RWPE2 (cell line): ENCODE data around the gene PSMG3.

Source experiments
- ATAC-seq: fragments of 200-7000 bp; cut with Tn5 transposase; 3 replicates; pipeline ENCODE4 v1.9.1; 2021; ENCODE audit warnings: low read depth
- DNase-seq: peaks from one replicate; pipeline ENCODE4 v3.0.0-alpha.2; 2020; ENCODE audit warnings: low spot score
- H3K27ac ChIP-seq: fragments of 450-650 bp; 2 replicates; pipeline ENCODE4 v1.5.1; 2017; ENCODE audit warnings: mild to moderate bottlenecking; ENCODE audit not compliant: poor library complexity, severe bottlenecking
- H3K27me3 ChIP-seq: fragments of 250-450 bp; sonication (Bioruptor Pico); 2 replicates; pipeline ENCODE4 v1.5.1; 2021; ENCODE audit warnings: mild to moderate bottlenecking, moderate library complexity; ENCODE audit not compliant: insufficient read depth, poor library complexity, severe bottlenecking
- H3K36me3 ChIP-seq: fragments of 250-450 bp; sonication (Bioruptor Pico); 2 replicates; pipeline ENCODE4 v1.5.1; 2020; ENCODE audit warnings: low read depth, mild to moderate bottlenecking, moderate library complexity
- H3K4me1 ChIP-seq: fragments of 250-450 bp; sonication (Bioruptor Pico); 2 replicates; pipeline ENCODE4 v1.5.1; 2021; ENCODE audit warnings: mild to moderate bottlenecking, moderate library complexity; ENCODE audit not compliant: insufficient read depth, poor library complexity, severe bottlenecking
- H3K4me3 ChIP-seq: fragments of 250-450 bp; sonication (Bioruptor Pico); 2 replicates; pipeline ENCODE4 v1.5.1; 2021; ENCODE audit warnings: mild to moderate bottlenecking, moderate library complexity; ENCODE audit not compliant: severe bottlenecking
- H3K9me3 ChIP-seq: fragments of 250-450 bp; sonication (Bioruptor Pico); 2 replicates; pipeline ENCODE4 v1.5.1; 2021; ENCODE audit warnings: mild to moderate bottlenecking, moderate library complexity; ENCODE audit not compliant: severe bottlenecking
- TF ChIP-seq, protein P1 (sequence below): fragments of 450-650 bp; IDR thresholded peaks from one replicate; pipeline ENCODE4 v1.5.1; 2017; ENCODE audit warnings: mild to moderate bottlenecking, moderate library complexity; ENCODE audit not compliant: poor library complexity, severe bottlenecking

PSMG3 gene

DNA sequence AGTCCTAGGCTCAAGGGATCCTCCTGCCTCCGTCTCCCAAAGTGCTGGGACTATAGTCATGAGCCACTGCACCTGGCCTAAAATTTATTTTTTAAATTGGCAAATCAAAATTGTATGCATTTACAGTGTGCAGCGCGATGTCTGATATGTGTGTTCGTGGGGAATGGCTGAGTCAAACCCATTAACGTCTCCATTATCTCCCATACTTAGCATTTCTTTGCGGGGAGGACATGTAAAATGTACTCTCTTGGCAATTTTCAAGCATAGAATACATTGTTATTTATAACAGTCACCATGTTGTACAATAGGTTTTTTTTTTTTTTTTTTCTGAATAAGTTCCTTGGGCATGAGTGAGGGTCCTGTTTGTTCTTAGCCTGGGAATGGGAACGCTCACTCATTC lies 17.6 kb downstream of the PSMG3 start:
- H3K4me3 ChIP-seq = no peak overlapping the region
- no peak overlapping the region for H3K27ac ChIP-seq
- TF ChIP-seq, protein P1, sequence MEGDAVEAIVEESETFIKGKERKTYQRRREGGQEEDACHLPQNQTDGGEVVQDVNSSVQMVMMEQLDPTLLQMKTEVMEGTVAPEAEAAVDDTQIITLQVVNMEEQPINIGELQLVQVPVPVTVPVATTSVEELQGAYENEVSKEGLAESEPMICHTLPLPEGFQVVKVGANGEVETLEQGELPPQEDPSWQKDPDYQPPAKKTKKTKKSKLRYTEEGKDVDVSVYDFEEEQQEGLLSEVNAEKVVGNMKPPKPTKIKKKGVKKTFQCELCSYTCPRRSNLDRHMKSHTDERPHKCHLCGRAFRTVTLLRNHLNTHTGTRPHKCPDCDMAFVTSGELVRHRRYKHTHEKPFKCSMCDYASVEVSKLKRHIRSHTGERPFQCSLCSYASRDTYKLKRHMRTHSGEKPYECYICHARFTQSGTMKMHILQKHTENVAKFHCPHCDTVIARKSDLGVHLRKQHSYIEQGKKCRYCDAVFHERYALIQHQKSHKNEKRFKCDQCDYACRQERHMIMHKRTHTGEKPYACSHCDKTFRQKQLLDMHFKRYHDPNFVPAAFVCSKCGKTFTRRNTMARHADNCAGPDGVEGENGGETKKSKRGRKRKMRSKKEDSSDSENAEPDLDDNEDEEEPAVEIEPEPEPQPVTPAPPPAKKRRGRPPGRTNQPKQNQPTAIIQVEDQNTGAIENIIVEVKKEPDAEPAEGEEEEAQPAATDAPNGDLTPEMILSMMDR = no peak
- no peaks in the 10 kb centered on the region for H3K9me3 ChIP-seq
- no peak for DNase-seq
- H3K36me3 ChIP-seq = peaks cover 4% of the 10 kb centered on the region
- H3K4me1 ChIP-seq = peaks cover 16% of the 10 kb centered on the region
- no peak for ATAC-seq
- H3K27me3 ChIP-seq = no peaks in the 10 kb centered on the region

- TF ChIP-seq, protein P1 = no peak
- Histone ChIP-seq H3K27me3 (no peaks in the 10 kb centered on the region), H3K9me3 (no peaks in the 10 kb centered on the region), H3K27ac (no peak overlapping the region), H3K4me1 (peaks cover 7% of the 10 kb centered on the region), H3K4me3 (no peak overlapping the region), H3K36me3 (peaks cover 4% of the 10 kb centered on the region)
- DNase-seq = no peak
- no peak for ATAC-seq
Measured at GRCh38 chr7:1550846-1551155, 19.0 kb downstream of the PSMG3 start.

DNA sequence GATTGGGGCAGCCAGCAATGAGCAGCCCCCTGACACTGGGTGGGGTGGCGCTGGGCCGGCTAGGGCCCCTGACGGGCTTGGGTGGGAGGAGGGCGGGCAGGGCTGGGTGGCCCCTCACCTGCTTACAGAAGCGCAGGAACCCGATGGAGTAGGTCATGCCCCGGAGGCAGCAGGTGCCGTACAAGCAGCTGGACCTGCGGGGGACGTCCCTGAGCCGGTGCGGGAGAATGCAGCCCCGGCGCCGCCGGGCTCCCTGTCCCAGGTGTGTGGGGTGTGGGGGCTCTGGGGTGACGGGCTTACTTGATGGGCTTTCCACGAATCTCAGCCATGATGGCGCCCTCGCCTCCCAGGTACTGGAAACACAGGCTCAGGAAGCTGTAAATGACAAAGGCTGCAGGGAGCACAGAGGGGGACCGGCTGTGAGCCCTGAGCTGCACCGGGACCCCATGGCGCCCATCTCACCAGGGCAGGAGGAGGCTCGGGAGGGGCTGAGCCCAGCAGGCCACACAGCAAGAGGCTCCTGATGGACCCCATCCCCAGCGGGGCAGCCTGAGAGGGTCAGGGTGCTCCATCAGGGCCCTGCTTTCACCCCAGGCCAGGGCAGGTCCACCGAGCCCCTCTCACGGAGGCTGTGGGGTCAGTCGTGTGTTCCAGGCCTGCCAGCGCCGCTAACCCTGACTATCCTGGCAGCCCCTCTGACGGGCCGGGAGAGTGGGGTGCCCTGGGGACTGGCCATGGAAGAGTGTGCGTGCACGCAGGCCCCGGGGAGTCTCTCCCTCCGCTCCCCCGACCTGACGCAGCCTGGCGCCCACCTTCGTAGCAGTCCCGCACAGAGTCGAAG lies 19.6 kb downstream of the PSMG3 start:
- no peak for ATAC-seq
- no peak for DNase-seq
- peaks cover 4% of the 10 kb centered on the region for H3K36me3 ChIP-seq
- TF ChIP-seq, protein P1 = no peak
- H3K4me3 ChIP-seq = no peak overlapping the region
- H3K27ac ChIP-seq = no peak overlapping the region
- peaks cover 3% of the 10 kb centered on the region for H3K4me1 ChIP-seq
- H3K27me3 ChIP-seq = no peaks in the 10 kb centered on the region
- no peaks in the 10 kb centered on the region for H3K9me3 ChIP-seq

DNA sequence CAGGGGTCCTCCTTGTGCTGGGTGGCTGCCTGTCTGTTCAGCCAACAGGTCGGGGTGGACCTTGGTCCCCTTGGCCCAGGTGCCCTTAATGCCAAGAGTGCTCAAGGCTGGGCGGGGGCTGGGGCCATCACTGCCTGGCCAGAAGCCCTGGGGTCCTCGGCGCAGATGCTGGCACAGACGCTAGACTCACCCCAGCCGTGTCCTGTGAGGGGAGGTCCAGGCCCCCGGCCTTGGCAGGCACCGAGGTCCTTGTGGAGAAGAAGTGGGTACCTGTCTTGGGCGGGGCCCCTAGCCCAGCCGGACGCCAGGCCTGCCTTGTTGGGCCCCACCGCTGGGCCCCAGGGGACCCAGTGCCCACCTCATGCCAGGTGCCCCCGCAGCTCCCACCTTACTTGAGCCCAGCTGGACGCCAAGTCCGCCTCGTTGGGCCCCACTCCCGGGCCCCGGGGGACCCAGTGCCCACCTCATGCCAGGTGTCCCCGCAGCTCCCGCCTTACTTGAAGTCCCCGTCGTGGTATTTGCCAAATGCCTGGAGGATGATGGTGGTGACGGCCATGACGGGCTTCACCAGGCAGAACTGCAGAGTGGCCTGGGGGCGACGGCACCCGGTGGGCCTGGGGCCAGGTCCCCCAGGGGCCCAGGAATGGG lies 20.4 kb downstream of the PSMG3 start:
- no peak overlapping the region for H3K4me3 ChIP-seq
- no peaks in the 10 kb centered on the region for H3K4me1 ChIP-seq
- no peak overlapping the region for H3K27ac ChIP-seq
- ATAC-seq (no peak), DNase-seq (no peak)
- H3K9me3 ChIP-seq = no peaks in the 10 kb centered on the region
- peaks cover 4% of the 10 kb centered on the region for H3K36me3 ChIP-seq
- no peaks in the 10 kb centered on the region for H3K27me3 ChIP-seq
- TF ChIP-seq, protein P1 = no peak

DNA sequence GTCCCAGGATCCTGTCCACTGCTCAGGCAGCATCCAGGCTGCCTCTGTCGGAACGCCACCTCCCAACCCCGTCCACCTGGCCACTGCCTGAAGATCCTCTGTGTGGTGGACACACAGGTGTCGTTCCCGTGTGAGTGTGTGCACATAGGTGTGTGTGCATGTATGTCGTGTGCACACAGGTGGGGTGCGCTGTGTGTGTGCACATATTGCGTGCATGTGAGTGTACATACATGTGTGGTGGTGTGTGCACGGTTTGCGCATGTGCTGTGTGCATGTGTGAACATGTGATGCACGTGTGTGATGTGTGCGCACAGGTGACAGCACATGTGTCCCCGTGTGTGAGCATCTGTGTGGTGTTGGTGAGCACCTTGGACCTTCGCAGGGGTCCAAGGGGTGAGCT lies 20.9 kb downstream of the PSMG3 start:
- no peak overlapping the region for H3K27ac ChIP-seq
- DNase-seq = no peak
- H3K4me3 ChIP-seq = no peak overlapping the region
- no peak for ATAC-seq
- no peaks in the 10 kb centered on the region for H3K9me3 ChIP-seq
- peaks cover 4% of the 10 kb centered on the region for H3K36me3 ChIP-seq
- H3K27me3 ChIP-seq = no peaks in the 10 kb centered on the region
- TF ChIP-seq, protein P1 = no peak
- H3K4me1 ChIP-seq = no peaks in the 10 kb centered on the region
